ENCODE data around the gene NFATC3. TPM values are rescaled to one million over a fixed set of nuclear protein-coding genes. Genes with fewer than 3 reads are reported as not detected.

Gene NFATC3
- total and polyA plus RNA-seq, 7 donors, result 9.8 to 53.5 (median 42.7) TPM

DNA sequence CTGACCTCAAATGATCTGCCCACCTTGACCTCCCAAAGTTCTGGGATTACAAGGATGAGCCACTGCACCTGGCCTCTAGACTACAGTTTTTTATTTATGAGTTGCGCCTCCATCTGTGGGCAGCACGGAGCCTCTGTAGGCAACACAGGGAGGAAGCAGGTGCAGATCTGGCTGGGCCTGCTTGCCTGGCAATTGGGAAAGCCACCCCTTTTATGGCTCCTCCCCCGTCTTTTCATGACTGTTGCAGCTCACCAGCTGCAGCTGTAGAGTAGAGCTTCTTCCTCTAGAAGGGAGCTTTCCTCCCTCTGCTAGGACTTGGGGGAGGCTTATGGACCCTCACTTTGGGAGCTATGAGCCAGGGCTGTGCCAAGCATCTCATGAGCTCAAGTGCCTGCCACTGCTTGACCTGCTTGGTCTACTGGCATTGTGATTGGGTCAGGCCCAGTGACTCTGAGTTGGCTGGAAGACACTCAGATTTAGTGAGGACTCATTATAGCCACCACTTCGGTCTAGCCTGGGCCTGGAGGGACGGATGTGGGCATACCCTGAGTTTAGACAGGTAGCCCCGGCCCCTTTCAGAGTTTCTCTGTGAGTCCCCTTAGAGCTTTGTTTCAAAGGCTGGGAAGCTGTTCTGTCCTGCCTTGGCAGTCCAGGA is 172.2 kb downstream of the NFATC3 start:
- peak; percentile 64 to 69 (median 68) for ATAC-seq
- H3K27me3 ChIP-seq (ENCODE audit: insufficient read depth in 3 of 3, low read length in 2 of 3), result no peaks in the 10 kb centered on the region
- WGBS, 3 donors, result 36 to 59% (median 46%) methylated on average over 6 of the region's 6 CpGs
- peaks cover 60% of the 10 kb centered on the region for H3K4me1 ChIP-seq
- peak overlapping the region; percentile 99 for H3K27ac ChIP-seq
- TF ChIP-seq, protein P1, sequence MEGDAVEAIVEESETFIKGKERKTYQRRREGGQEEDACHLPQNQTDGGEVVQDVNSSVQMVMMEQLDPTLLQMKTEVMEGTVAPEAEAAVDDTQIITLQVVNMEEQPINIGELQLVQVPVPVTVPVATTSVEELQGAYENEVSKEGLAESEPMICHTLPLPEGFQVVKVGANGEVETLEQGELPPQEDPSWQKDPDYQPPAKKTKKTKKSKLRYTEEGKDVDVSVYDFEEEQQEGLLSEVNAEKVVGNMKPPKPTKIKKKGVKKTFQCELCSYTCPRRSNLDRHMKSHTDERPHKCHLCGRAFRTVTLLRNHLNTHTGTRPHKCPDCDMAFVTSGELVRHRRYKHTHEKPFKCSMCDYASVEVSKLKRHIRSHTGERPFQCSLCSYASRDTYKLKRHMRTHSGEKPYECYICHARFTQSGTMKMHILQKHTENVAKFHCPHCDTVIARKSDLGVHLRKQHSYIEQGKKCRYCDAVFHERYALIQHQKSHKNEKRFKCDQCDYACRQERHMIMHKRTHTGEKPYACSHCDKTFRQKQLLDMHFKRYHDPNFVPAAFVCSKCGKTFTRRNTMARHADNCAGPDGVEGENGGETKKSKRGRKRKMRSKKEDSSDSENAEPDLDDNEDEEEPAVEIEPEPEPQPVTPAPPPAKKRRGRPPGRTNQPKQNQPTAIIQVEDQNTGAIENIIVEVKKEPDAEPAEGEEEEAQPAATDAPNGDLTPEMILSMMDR (IDR thresholded peaks at IDR 0.05), result no peak
- intact Hi-C loops (cut with DNase I), result no loop called here
- peaks cover 8 to 67% of the 10 kb centered on the region in 2 donors for H3K36me3 ChIP-seq (ENCODE audit: insufficient read depth in 1 of 2, low read depth in 1 of 2)
- H3K9me3 ChIP-seq, result no peaks in the 10 kb centered on the region
- H3K4me3 ChIP-seq, result no peak overlapping the region
- DNase-seq, result peak; percentile 51 to 81

DNA sequence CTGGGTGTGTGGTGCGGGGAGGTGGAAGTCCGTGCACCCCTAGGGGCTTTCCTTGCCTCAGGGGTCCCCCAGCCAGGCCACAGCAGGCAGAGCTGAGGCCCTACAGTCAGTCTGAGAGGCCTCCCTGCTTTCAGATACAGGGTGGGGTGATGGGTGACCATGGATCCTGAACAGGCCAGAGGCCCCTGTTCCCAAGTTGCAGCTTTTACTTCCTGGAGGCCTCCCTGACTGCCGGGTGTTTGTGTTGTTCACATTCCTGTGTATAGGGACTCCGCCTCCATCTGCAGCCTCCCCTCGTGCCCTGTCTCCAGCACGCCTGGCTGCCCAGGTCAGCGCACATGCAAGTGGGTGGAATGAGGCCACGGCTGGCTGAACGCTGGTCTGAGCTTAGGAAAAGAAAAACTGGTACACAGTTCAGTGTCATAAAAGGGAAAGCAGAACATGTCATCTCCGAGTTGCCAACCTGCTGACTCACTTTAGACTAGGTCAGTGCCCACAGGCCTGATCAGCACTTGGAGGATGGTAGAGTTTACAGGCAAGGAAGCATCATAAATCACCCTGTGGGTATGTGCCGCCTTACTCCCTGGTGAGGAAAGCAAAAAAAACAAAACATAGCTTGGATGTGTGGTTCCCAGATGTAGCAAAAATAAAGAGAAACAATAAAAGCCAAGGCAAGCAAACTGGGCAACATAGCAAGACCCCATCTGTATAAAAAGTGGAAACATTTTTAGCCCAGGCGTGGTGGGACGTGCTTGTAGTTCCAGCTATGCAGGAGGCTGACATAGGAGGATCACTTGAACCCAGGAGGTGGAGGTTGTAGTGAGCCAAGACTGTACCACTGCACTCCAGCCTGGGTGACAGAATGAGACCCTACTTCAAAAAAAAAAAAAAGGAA is 173.0 kb downstream of the NFATC3 start:
- Histone ChIP-seq H3K4me1 (peaks cover 54% of the 10 kb centered on the region), H3K27ac (peak overlapping the region; percentile 99), H3K36me3 (ENCODE audit: insufficient read depth in 1 of 2, low read depth in 1 of 2) (peaks cover 8 to 59% of the 10 kb centered on the region in 2 donors), H3K27me3 (ENCODE audit: insufficient read depth in 3 of 3, low read length in 2 of 3) (no peaks in the 10 kb centered on the region), H3K9me3 (no peaks in the 10 kb centered on the region), H3K4me3 (no peak overlapping the region)
- ATAC-seq (peak; percentile 73 to 81 (median 78)), DNase-seq (peak in 1 of 2 donors; percentile 90)
- WGBS, 3 donors, result 43 to 64% (median 49%) methylated on average over 13 of the region's 13 CpGs
- intact Hi-C loops (cut with DNase I), result no loop called here
- TF ChIP-seq, protein P1 (IDR thresholded peaks at IDR 0.05), result no peak

DNA sequence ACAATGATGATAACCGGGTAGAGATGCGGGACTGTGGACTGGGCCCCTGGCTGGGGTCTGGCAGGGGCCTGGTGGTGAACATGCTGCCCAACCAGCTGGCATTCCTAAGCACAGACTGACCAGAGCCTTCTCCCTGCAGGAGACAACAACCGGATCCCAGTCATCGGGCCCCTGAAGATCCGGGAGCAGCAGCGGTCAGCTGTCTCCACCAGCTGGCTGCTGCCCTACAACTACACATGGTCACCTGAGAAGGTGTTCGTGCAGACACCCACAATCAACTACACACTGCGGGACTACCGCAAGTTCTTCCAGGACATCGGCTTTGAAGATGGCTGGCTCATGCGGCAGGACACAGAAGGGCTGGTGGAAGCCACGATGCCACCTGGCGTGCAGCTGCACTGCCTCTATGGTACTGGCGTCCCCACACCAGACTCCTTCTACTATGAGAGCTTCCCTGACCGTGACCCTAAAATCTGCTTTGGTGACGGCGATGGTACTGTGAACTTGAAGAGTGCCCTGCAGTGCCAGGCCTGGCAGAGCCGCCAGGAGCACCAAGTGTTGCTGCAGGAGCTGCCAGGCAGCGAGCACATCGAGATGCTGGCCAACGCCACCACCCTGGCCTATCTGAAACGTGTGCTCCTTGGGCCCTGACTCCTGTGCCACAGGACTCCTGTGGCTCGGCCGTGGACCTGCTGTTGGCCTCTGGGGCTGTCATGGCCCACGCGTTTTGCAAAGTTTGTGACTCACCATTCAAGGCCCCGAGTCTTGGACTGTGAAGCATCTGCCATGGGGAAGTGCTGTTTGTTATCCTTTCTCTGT is 174.0 kb downstream of the NFATC3 start:
- H3K4me1 ChIP-seq, result peaks cover 60% of the 10 kb centered on the region
- TF ChIP-seq, protein P1 (IDR thresholded peaks at IDR 0.05), result no peak
- peaks cover 8 to 49% of the 10 kb centered on the region in 2 donors for H3K36me3 ChIP-seq (ENCODE audit: insufficient read depth in 1 of 2, low read depth in 1 of 2)
- H3K9me3 ChIP-seq, result no peaks in the 10 kb centered on the region
- DNase-seq, result peak in 1 of 2 donors; percentile 72
- H3K27me3 ChIP-seq (ENCODE audit: insufficient read depth in 3 of 3, low read length in 2 of 3), result no peaks in the 10 kb centered on the region
- 44 to 79% (median 61%) methylated on average over 27 of the region's 27 CpGs for WGBS, 3 donors
- peak overlapping the region; percentile 99 for H3K27ac ChIP-seq
- intact Hi-C loops (cut with DNase I), result no loop called here
- ATAC-seq, result peak in 3 of 4 donors; percentile 26 to 51 (median 26)
- H3K4me3 ChIP-seq, result no peak overlapping the region

DNA sequence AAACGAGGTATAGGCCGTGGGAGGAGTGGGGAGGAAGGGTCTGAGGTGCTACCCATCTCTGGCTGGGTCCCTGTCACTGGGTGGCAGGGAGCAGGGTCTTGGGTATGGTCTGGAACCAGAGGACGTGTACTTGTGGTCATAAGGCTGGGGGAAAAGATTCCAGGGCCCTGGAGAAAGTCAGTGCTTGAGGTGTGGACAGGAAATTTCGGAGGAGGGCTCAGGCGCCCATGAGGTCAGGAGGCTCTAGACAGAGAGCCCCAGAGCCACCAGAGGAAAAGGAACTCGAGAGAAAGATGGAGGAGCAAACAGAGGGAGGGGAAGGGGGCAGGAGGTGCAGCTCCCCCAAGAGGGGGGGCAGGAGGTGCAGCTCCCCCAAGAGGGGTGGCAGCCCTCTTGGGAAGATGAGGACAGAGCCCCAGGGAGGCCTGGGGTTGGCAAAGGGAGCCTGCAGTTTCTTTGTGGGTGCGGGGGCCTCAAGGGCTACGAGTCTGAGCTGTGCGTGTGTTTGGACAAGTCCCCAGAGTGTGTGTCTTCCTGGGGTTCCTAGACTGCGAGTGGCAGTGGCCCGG is 178.5 kb downstream of the NFATC3 start:
- WGBS, 3 donors, result 39 to 42% (median 42%) methylated on average over 11 of the region's 11 CpGs

More for the DNA sequence above, 178.5 kb downstream of the NFATC3 start:
- intact Hi-C loops (cut with DNase I), result loop anchor here (5.0 kb wide), 3 partner anchors 34 to 64 kb away; partner anchors contain the start of genes PRMT7 (in 1 of the 2) and SLC7A6OS (in 1 of the 2)
- Histone ChIP-seq H3K27ac (peak overlapping the region; percentile 100), H3K27me3 (ENCODE audit: insufficient read depth in 3 of 3, low read length in 2 of 3) (no peaks in the 10 kb centered on the region), H3K36me3 (ENCODE audit: insufficient read depth in 1 of 2, low read depth in 1 of 2) (peaks cover 0 to 38% of the 10 kb centered on the region in 2 donors), H3K9me3 (no peaks in the 10 kb centered on the region), H3K4me1 (peaks cover 36% of the 10 kb centered on the region), H3K4me3 (peak overlapping the region; percentile 97)
- DNase-seq (no peak), ATAC-seq (no peak)
- TF ChIP-seq, protein P1 (IDR thresholded peaks at IDR 0.05), result no peak

Measured in psoas muscle (tissue), 8 donors.